Measurements from ENCODE around the gene SNHG17. TPM values are rescaled to one million over a fixed set of nuclear protein-coding genes. Genes with fewer than 3 reads are reported as not detected.

SNHG17 gene
- total RNA-seq, 1 donor from 2014 or later = 18.0 TPM

DNA sequence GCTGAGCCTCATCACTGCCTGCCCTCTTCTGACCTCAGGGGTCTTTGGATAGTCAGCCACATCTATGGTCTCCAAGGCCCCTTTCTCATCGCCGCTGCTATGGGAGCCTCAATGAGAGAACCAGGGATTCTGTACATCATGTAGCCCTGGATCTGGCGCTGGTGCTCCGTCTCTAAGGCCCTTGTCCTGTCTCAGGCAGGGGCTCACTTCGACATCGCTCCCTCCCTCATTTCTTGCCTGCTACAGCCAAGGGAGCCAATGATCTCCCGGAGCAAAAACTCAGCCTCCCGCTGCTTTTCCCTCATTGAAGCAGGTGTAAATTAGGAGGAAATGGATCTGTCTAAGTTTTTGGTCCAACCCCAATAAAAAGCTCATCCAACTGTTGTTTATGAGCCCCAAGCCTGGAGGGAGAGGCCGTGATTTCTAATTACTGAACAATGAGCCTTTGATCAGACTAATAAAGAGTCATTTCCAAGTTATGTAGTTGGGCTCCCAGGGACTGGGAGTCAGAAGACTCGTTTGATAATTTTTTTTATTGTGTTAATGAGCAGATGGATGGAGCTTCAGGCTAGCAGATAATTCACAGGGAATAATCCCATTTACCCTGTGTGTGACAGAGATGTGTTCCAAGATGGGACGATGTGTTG is 58.0 kb downstream of the SNHG17 start:
- Mint-ChIP-seq H3K9me3 (ENCODE audit: unreplicated experiment) (peaks cover 4% of the 10 kb centered on the region), H3K36me3 (ENCODE audit: low read depth, unreplicated experiment) (no peaks in the 10 kb centered on the region), H3K4me3 (ENCODE audit: unreplicated experiment) (no peak overlapping the region), H3K4me1 (ENCODE audit: unreplicated experiment) (no peaks in the 10 kb centered on the region), H3K27me3 (ENCODE audit: unreplicated experiment) (peaks cover 2% of the 10 kb centered on the region), H3K27ac (ENCODE audit: unreplicated experiment) (no peak overlapping the region)
- TF ChIP-seq, protein P1, sequence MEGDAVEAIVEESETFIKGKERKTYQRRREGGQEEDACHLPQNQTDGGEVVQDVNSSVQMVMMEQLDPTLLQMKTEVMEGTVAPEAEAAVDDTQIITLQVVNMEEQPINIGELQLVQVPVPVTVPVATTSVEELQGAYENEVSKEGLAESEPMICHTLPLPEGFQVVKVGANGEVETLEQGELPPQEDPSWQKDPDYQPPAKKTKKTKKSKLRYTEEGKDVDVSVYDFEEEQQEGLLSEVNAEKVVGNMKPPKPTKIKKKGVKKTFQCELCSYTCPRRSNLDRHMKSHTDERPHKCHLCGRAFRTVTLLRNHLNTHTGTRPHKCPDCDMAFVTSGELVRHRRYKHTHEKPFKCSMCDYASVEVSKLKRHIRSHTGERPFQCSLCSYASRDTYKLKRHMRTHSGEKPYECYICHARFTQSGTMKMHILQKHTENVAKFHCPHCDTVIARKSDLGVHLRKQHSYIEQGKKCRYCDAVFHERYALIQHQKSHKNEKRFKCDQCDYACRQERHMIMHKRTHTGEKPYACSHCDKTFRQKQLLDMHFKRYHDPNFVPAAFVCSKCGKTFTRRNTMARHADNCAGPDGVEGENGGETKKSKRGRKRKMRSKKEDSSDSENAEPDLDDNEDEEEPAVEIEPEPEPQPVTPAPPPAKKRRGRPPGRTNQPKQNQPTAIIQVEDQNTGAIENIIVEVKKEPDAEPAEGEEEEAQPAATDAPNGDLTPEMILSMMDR (IDR thresholded peaks at IDR 0.05; ENCODE audit: unreplicated experiment) = no peak
- no peak for DNase-seq (ENCODE audit: low spot score)

DNA sequence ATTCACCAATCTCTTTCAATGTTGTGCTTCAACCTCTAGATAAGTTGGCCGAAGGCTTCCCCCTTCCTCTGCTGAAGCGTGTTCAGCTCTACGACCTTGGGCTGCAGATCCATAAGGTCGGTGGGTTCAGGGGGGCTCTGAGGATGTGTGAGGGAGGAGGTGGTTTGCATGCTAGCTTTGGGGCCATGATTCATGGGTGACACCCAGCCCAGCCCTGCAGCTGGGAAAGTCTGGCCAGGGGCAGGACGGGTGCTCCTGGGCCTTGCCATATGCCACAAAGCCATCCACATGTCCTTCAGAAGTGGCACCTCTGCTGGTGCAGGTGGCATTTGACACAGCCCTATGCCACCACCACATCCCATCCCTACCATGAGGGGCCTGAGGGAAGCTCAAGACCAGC is 61.2 kb downstream of the SNHG17 start:
- TF ChIP-seq, protein P1 (IDR thresholded peaks at IDR 0.05; ENCODE audit: unreplicated experiment) = no peak
- Mint-ChIP-seq H3K36me3 (ENCODE audit: low read depth, unreplicated experiment) (no peaks in the 10 kb centered on the region), H3K9me3 (ENCODE audit: unreplicated experiment) (no peaks in the 10 kb centered on the region)

DNA sequence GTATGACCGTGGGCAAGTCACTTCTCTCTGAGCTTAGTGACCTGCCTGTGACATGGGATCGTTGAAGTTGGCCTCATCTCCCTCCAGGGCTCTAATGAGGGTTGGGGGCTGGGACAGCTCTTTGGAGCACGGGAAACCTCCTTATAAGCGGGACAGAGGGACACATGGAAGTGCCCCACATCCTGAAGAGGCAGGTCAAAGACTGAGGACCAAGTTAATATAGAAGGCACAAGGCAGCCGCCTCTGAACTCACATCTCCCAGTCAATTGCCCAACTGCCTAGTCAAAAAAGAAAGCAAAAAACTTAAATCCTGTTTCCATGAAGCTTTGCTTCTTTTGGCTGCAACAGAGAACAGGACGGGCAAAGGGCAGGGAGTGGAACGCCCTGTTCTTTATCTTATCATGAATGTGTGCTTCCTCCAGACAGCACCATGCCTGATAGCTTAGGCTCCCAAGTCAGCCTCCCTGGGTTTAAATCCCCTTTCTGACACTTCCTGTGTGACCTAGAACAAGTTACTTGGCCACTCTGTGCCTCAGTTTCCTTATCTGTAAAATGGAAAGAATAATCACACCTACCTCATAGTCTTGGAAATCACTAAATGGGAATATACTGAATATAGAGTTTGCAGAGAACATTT is 61.8 kb downstream of the SNHG17 start:
- H3K27me3 Mint-ChIP-seq (ENCODE audit: unreplicated experiment) = peaks cover 3% of the 10 kb centered on the region
- no peaks in the 10 kb centered on the region for H3K9me3 Mint-ChIP-seq (ENCODE audit: unreplicated experiment)
- TF ChIP-seq, protein P1 (IDR thresholded peaks at IDR 0.05; ENCODE audit: unreplicated experiment) = no peak
- no peaks in the 10 kb centered on the region for H3K36me3 Mint-ChIP-seq (ENCODE audit: low read depth, unreplicated experiment)
- H3K27ac Mint-ChIP-seq (ENCODE audit: unreplicated experiment) = no peak overlapping the region
- no peak for DNase-seq (ENCODE audit: low spot score)
- H3K4me1 Mint-ChIP-seq (ENCODE audit: unreplicated experiment) = no peaks in the 10 kb centered on the region
- no peak overlapping the region for H3K4me3 Mint-ChIP-seq (ENCODE audit: unreplicated experiment)

More for the DNA sequence above, 61.2 kb downstream of the SNHG17 start:
- Mint-ChIP-seq H3K27me3 (ENCODE audit: unreplicated experiment) (peaks cover 3% of the 10 kb centered on the region), H3K4me1 (ENCODE audit: unreplicated experiment) (no peaks in the 10 kb centered on the region), H3K27ac (ENCODE audit: unreplicated experiment) (no peak overlapping the region), H3K4me3 (ENCODE audit: unreplicated experiment) (no peak overlapping the region)
- DNase-seq (ENCODE audit: low spot score) = no peak

DNA sequence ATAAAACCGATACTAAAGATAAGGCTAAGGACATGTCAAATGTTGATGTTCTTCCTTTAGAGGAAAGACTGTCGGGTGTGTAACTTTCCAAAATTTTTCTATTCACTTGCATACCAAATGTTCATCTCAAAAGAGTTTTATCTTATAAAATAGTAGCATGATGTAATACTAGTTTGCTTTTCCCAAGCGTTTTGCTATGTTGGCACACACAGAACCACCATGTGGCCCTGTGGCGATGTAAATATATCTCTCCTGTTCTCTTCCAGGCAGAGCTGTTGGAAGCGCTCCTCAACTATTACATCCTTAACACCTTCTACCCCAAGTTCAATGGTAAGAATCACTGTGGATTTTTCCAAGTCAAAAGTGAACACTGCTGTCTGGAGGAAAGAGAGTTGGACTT is 62.3 kb downstream of the SNHG17 start:
- Mint-ChIP-seq H3K4me1 (ENCODE audit: unreplicated experiment) (no peaks in the 10 kb centered on the region), H3K9me3 (ENCODE audit: unreplicated experiment) (no peaks in the 10 kb centered on the region), H3K27ac (ENCODE audit: unreplicated experiment) (no peak overlapping the region), H3K36me3 (ENCODE audit: low read depth, unreplicated experiment) (no peaks in the 10 kb centered on the region), H3K4me3 (ENCODE audit: unreplicated experiment) (no peak overlapping the region), H3K27me3 (ENCODE audit: unreplicated experiment) (peaks cover 3% of the 10 kb centered on the region)
- DNase-seq (ENCODE audit: low spot score) = no peak
- TF ChIP-seq, protein P1 (IDR thresholded peaks at IDR 0.05; ENCODE audit: unreplicated experiment) = no peak

Other genes with a start within 250 kb of the SNHG17 start
- gene KIAA1755, start 174.6 kb downstream of the SNHG17 start, total RNA-seq (ENCODE audit: unreplicated experiment) = not detected
- gene BPI, start 131.2 kb downstream of the SNHG17 start, total RNA-seq (ENCODE audit: unreplicated experiment) = not detected
- gene LBP, start 88.8 kb downstream of the SNHG17 start, total RNA-seq (ENCODE audit: unreplicated experiment) = 1.2 TPM
- 46.0 TPM for gene RALGAPB, start 37.5 kb upstream of the SNHG17 start, total RNA-seq (ENCODE audit: unreplicated experiment)
- not detected for gene ADIG, start 145.9 kb upstream of the SNHG17 start, total RNA-seq (ENCODE audit: unreplicated experiment)
- gene ARHGAP40, start 166.5 kb upstream of the SNHG17 start, total RNA-seq (ENCODE audit: unreplicated experiment) = 0.64 TPM

Measured in endothelial cell (in vitro differentiated cells).